IPS DF 19.7 (cell line): Measurements from ENCODE around the gene PLEKHA4.
"Not testable (repeated sequence)": the region's sequence is repeated elsewhere in the genome, so short reads cannot be mapped to it uniquely, and the experiment has no call there.

Experiments
- DNase-seq: peaks from one replicate; pipeline ENCODE4 v3.0.0-alpha.2; 2013; ENCODE audit warnings: low read depth, low spot score

Gene PLEKHA4

GRCh38 chr19:48866692-48867091 is 1.7 kb downstream of the PLEKHA4 start:
- no peak for DNase-seq

- DNase-seq, result no peak
Observed at GRCh38 chr19:48862827-48863226, 5.6 kb downstream of the PLEKHA4 start.

- no peak for DNase-seq
Observed at GRCh38 chr19:48861313-48861712, 7.1 kb downstream of the PLEKHA4 start.

GRCh38 chr19:48859711-48860572 is 8.5 kb downstream of the PLEKHA4 start:
- DNase-seq, result no peak

GRCh38 chr19:48858984-48859710 is 9.3 kb downstream of the PLEKHA4 start:
- no peak for DNase-seq

GRCh38 chr19:48856921-48857320 is 11.5 kb downstream of the PLEKHA4 start:
- DNase-seq, result no peak

GRCh38 chr19:48854103-48854502 is 14.3 kb downstream of the PLEKHA4 start:
- no peak for DNase-seq

- no peak for DNase-seq
Observed at GRCh38 chr19:48853483-48853882, 14.9 kb downstream of the PLEKHA4 start.

- DNase-seq, result no peak
Observed at GRCh38 chr19:48852292-48852691, 16.1 kb downstream of the PLEKHA4 start.

- DNase-seq, result not testable (repeated sequence)
Observed at GRCh38 chr19:48846659-48847058, 21.8 kb downstream of the PLEKHA4 start.

GRCh38 chr19:48845384-48845783 is 23.0 kb downstream of the PLEKHA4 start:
- DNase-seq, result no peak

- DNase-seq, result no peak
Observed at GRCh38 chr19:48844472-48844871, 23.9 kb downstream of the PLEKHA4 start.

GRCh38 chr19:48842789-48843162 is 25.6 kb downstream of the PLEKHA4 start:
- no peak for DNase-seq

- DNase-seq, result no peak
Observed at GRCh38 chr19:48841571-48841970, 26.8 kb downstream of the PLEKHA4 start.

GRCh38 chr19:48841047-48841446 is 27.4 kb downstream of the PLEKHA4 start:
- DNase-seq, result no peak

GRCh38 chr19:48837687-48838086 is 30.7 kb downstream of the PLEKHA4 start:
- DNase-seq, result no peak

- DNase-seq, result peak; percentile 92
Observed at GRCh38 chr19:48837051-48837524, 31.3 kb downstream of the PLEKHA4 start.

GRCh38 chr19:48836089-48837017 is 32.1 kb downstream of the PLEKHA4 start, which contains the start of gene HSD17B14:
Gene HSD17B14 (minus strand): TSS chr19:48836491. CDS start chr19:48836411, 80 bp downstream.
- no peak for DNase-seq

- DNase-seq, result no peak
Observed at GRCh38 chr19:48835734-48836088, 32.7 kb downstream of the PLEKHA4 start.

GRCh38 chr19:48833977-48834376 is 34.4 kb downstream of the PLEKHA4 start:
- no peak for DNase-seq

- DNase-seq, result no peak
Observed at GRCh38 chr19:48833049-48833448, 35.4 kb downstream of the PLEKHA4 start.

- DNase-seq, result no peak
Observed at GRCh38 chr19:48830965-48831364, 37.5 kb downstream of the PLEKHA4 start.
